Kidney (tissue), 14 donors: ENCODE measurements around the gene MDFIC2. TPM values are rescaled to one million over a fixed set of nuclear protein-coding genes. Genes with fewer than 3 reads are reported as not detected.

Source experiments
- DNase-seq, 5 donors: peaks; one replicate each; pipeline ENCODE4 v3.0.0-alpha.2; 2013 to 2020
- FAIRE-seq: peaks from 2 replicates; lab custom pipeline; 2012; peaks lifted over from hg19 to GRCh38; lab: Jason Lieb, UNC
- H3K27ac ChIP-seq, 2 donors: one replicate each; pipeline ENCODE4 v1.7.0; 2013; ENCODE audit warnings: low read depth in 2 of 2, low read length in 2 of 2, inconsistent platforms in 1 of 2
- H3K27me3 ChIP-seq: one replicate; pipeline ENCODE4 v1.7.1; 2013; ENCODE audit warnings: low read length, inconsistent platforms; ENCODE audit not compliant: control insufficient read depth, insufficient read depth
- H3K36me3 ChIP-seq, 3 donors: one replicate each; pipeline versions ENCODE4 v1.7.0 to v1.7.1; 2013; ENCODE audit warnings: low read length in 3 of 3, control low read depth in 1 of 3, inconsistent platforms in 1 of 3; ENCODE audit not compliant: insufficient read depth in 3 of 3, control insufficient read depth in 2 of 3
- H3K4me1 ChIP-seq, 3 donors: one replicate each; pipeline versions ENCODE4 v1.7.0 to v1.7.1; 2013; ENCODE audit warnings: low read length in 3 of 3, inconsistent platforms in 1 of 3, low read depth in 1 of 3; ENCODE audit not compliant: control insufficient read depth in 2 of 3, insufficient read depth in 2 of 3
- H3K4me3 ChIP-seq, 3 donors: one replicate each; pipeline versions ENCODE4 v1.7.0 to v1.8.1; 2013; ENCODE audit warnings: low read length in 3 of 3, control low read depth in 1 of 3, inconsistent platforms in 1 of 3
- H3K9ac ChIP-seq, 3 donors: one replicate each; pipeline versions ENCODE4 v1.7.0 to v1.7.1; 2013; ENCODE audit warnings: low read length in 3 of 3, control low read depth in 1 of 3, inconsistent platforms in 1 of 3
- H3K9me3 ChIP-seq, 3 donors: one replicate each; pipeline versions ENCODE4 v1.7.0 to v1.7.1; 2013; ENCODE audit warnings: low read length in 3 of 3, control low read depth in 1 of 3, inconsistent platforms in 1 of 3; ENCODE audit not compliant: control insufficient read depth in 2 of 3, insufficient read depth in 1 of 3
- intact Hi-C: fragments of 100-400 bp; cut with DNase I; formaldehyde crosslinking; loops from one replicate; pipeline ENCODE4 v1.11.1; 2022
- polyA plus RNA-seq: library from polyadenylated mRNA; stranded (reverse); fragments of 350-450 nt; fragmentation: Illumina TruSeq; extraction: RNeasy Lipid Tissue Mini Kit (QIAGEN cat#74804); gene quantifications from one replicate; pipeline ENCODE4 v1.2.3, GENCODE V29; 2014; ENCODE audit warnings: low read depth, low replicate concordance; ENCODE audit not compliant: insufficient read depth
- total RNA-seq: library from RNA; stranded (reverse); fragmentation: NEBNext Ultra II Directional; extraction: Animal tissue kit (Norgen Biotek cat#: 25700); gene quantifications from one replicate; pipeline ENCODE4 v1.2.1, GENCODE V29; 2021
- TF ChIP-seq, protein P1 (sequence below): IDR thresholded peaks from 3 replicates; pipeline ENCODE4 v1.5.1; 2012; ENCODE audit warnings: mild to moderate bottlenecking, moderate library complexity, borderline replicate concordance; ENCODE audit not compliant: insufficient read depth; ENCODE audit errors: extremely low read depth
- donor health status: control.
- donor health status: control.
- donor health status: control.
- donor health status: control.
- donor health status: control.
- donor health status: DM: yes; HTN: yes; CAD: no.
- donor health status: Normal renal cell carcinoma (clear cell type).

MDFIC2 gene
- total and polyA plus RNA-seq, 2 donors from 2014 or later, result not detected

DNA sequence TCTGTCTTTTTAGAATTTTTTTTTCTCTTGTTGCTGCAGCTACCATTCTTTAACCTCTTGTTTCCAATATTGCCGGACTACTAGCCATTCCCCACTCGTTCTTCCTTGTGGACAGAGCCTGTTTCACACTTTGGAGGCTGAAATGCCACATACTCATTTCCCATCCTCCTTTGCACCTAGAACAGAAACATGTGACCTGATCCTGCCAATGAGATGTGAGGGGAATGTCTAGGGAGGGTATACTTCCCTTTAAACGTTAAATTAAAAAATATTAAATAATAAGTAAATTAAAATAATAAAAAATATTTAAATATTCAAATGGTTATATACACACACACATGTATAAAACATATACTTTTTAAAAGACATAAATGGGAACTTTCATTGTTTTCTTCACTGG, 20.6 kb upstream of the MDFIC2 start:
- H3K27me3 ChIP-seq, result no peaks in the 10 kb centered on the region
- H3K9me3 ChIP-seq, result no peaks in the 10 kb centered on the region
- no peaks in the 10 kb centered on the region for H3K36me3 ChIP-seq
- FAIRE-seq, result no peak
- TF ChIP-seq, protein P1, sequence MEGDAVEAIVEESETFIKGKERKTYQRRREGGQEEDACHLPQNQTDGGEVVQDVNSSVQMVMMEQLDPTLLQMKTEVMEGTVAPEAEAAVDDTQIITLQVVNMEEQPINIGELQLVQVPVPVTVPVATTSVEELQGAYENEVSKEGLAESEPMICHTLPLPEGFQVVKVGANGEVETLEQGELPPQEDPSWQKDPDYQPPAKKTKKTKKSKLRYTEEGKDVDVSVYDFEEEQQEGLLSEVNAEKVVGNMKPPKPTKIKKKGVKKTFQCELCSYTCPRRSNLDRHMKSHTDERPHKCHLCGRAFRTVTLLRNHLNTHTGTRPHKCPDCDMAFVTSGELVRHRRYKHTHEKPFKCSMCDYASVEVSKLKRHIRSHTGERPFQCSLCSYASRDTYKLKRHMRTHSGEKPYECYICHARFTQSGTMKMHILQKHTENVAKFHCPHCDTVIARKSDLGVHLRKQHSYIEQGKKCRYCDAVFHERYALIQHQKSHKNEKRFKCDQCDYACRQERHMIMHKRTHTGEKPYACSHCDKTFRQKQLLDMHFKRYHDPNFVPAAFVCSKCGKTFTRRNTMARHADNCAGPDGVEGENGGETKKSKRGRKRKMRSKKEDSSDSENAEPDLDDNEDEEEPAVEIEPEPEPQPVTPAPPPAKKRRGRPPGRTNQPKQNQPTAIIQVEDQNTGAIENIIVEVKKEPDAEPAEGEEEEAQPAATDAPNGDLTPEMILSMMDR, result no peak
- no peak overlapping the region for H3K9ac ChIP-seq
- no peak overlapping the region for H3K27ac ChIP-seq
- intact Hi-C loops, result no loop called here
- H3K4me3 ChIP-seq, result no peak overlapping the region
- H3K4me1 ChIP-seq, result no peaks in the 10 kb centered on the region
- DNase-seq, result no peak

DNA sequence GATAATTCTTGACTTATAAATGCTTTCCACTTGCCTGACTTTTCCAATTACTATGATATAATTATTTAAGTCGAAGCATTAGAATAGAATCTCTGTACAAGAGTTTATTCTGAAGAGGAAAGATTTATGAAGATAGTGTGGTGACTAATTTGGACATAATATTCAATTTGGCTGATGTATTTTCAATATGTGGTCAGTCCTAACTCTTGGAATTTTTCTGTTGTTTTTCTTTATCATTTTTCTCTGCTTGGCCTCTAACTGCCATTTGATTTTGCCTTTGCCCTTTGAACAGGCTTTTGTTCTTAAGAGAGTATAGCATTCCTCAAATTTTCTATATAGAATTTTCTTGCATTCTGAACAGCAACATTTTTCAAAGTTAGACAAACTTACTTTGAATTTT, 2.6 kb upstream of the MDFIC2 start:
- no peak for FAIRE-seq
- no peak for DNase-seq
- Histone ChIP-seq H3K4me1 (no peaks in the 10 kb centered on the region), H3K4me3 (no peak overlapping the region), H3K27ac (no peak overlapping the region), H3K9ac (no peak overlapping the region), H3K9me3 (no peaks in the 10 kb centered on the region), H3K36me3 (no peaks in the 10 kb centered on the region), H3K27me3 (no peaks in the 10 kb centered on the region)
- intact Hi-C loops, result no loop called here
- TF ChIP-seq, protein P1, result no peak

- H3K4me3 ChIP-seq, result no peak overlapping the region
- H3K9ac ChIP-seq, result no peak overlapping the region
- intact Hi-C loops, result no loop called here
- H3K4me1 ChIP-seq, result no peaks in the 10 kb centered on the region
- no peaks in the 10 kb centered on the region for H3K9me3 ChIP-seq
- H3K27me3 ChIP-seq, result no peaks in the 10 kb centered on the region
- TF ChIP-seq, protein P1, result no peak
- H3K27ac ChIP-seq, result no peak overlapping the region
- DNase-seq (no peak), FAIRE-seq (no peak)
- no peaks in the 10 kb centered on the region for H3K36me3 ChIP-seq
These were observed 1.6 kb downstream of the MDFIC2 start for GRCh38 chr3:70310809-70311208.

- H3K4me3 ChIP-seq, result no peak overlapping the region
- no peaks in the 10 kb centered on the region for H3K27me3 ChIP-seq
- intact Hi-C loops, result no loop called here
- H3K36me3 ChIP-seq, result no peaks in the 10 kb centered on the region
- TF ChIP-seq, protein P1, result no peak
- no peaks in the 10 kb centered on the region for H3K4me1 ChIP-seq
- no peaks in the 10 kb centered on the region for H3K9me3 ChIP-seq
- FAIRE-seq (no peak), DNase-seq (no peak)
- no peak overlapping the region for H3K9ac ChIP-seq
- no peak overlapping the region for H3K27ac ChIP-seq
These were observed 2.8 kb downstream of the MDFIC2 start for GRCh38 chr3:70309591-70309990.
